CD1c-positive myeloid dendritic cell (primary cell): ENCODE measurements around the gene COPB1.

Experiments used
- DNase-seq: peaks from one replicate; pipeline ENCODE4 v3.0.0-alpha.2; 2016; ENCODE audit errors: extremely low spot score

Gene COPB1

GRCh38 chr11:14506532-14506931 is 6.9 kb upstream of the COPB1 start:
- no peak for DNase-seq

GRCh38 chr11:14503023-14503422 is 3.4 kb upstream of the COPB1 start:
- no peak for DNase-seq

GRCh38 chr11:14502039-14502438 is 2.4 kb upstream of the COPB1 start:
- DNase-seq = no peak

- peak; percentile 53 for DNase-seq
Measured at GRCh38 chr11:14500181-14500651, 605 bp upstream of the COPB1 start.

- peak; percentile 41 for DNase-seq
Measured at GRCh38 chr11:14499178-14499559, 442 bp downstream of the COPB1 start.

GRCh38 chr11:14480716-14481115 is 18.9 kb downstream of the COPB1 start:
- DNase-seq = no peak

GRCh38 chr11:14471127-14471526 is 28.5 kb downstream of the COPB1 start:
- DNase-seq = no peak

GRCh38 chr11:14463623-14464022 is 36.0 kb downstream of the COPB1 start:
- no peak for DNase-seq

- DNase-seq = no peak
Measured at GRCh38 chr11:14460147-14460546, 39.5 kb downstream of the COPB1 start.

GRCh38 chr11:14458377-14458776 is 41.2 kb downstream of the COPB1 start:
- no peak for DNase-seq

GRCh38 chr11:14455648-14456430 is 43.8 kb downstream of the COPB1 start:
- DNase-seq = no peak

GRCh38 chr11:14454861-14455632 is 44.6 kb downstream of the COPB1 start:
- peak; percentile 4 for DNase-seq

GRCh38 chr11:14451825-14452224 is 47.8 kb downstream of the COPB1 start:
- DNase-seq = peak; percentile 7

GRCh38 chr11:14449302-14449714 is 50.3 kb downstream of the COPB1 start:
- no peak for DNase-seq

- DNase-seq = no peak
Measured at GRCh38 chr11:14448240-14448639, 51.4 kb downstream of the COPB1 start.

GRCh38 chr11:14446701-14447169 is 52.9 kb downstream of the COPB1 start:
- DNase-seq = no peak

GRCh38 chr11:14445542-14446530 is 53.8 kb downstream of the COPB1 start:
- no peak for DNase-seq

GRCh38 chr11:14444441-14445189 is 55.0 kb downstream of the COPB1 start:
- no peak for DNase-seq

GRCh38 chr11:14443638-14444037 is 56.0 kb downstream of the COPB1 start:
- DNase-seq = no peak

- no peak for DNase-seq
Measured at GRCh38 chr11:14435717-14436512, 63.7 kb downstream of the COPB1 start.
